ENCODE results near the gene NPHP4.

The NPHP4 gene

GRCh38 chr1:5877683-5878530, 114.3 kb downstream of the NPHP4 start:
- DNase-seq (ENCODE audit: low read depth in 2 of 2), result no peak

GRCh38 chr1:5877001-5877400, 115.2 kb downstream of the NPHP4 start:
- no peak for DNase-seq (ENCODE audit: low read depth in 2 of 2)

- no peak for DNase-seq (ENCODE audit: low read depth in 2 of 2)
Measured at GRCh38 chr1:5876094-5876650, 116.1 kb downstream of the NPHP4 start.

GRCh38 chr1:5875345-5875910, 116.8 kb downstream of the NPHP4 start:
- no peak for DNase-seq (ENCODE audit: low read depth in 2 of 2)

- no peak for DNase-seq (ENCODE audit: low read depth in 2 of 2)
Measured at GRCh38 chr1:5874416-5875110, 117.7 kb downstream of the NPHP4 start.

GRCh38 chr1:5873556-5873955, 118.7 kb downstream of the NPHP4 start:
- no peak for DNase-seq (ENCODE audit: low read depth in 2 of 2)

- no peak for DNase-seq (ENCODE audit: low read depth in 2 of 2)
Measured at GRCh38 chr1:5872886-5873285, 119.3 kb downstream of the NPHP4 start.

- DNase-seq (ENCODE audit: low read depth in 2 of 2), result no peak
Measured at GRCh38 chr1:5868931-5869500, 123.2 kb downstream of the NPHP4 start.

- DNase-seq (ENCODE audit: low read depth in 2 of 2), result no peak
Measured at GRCh38 chr1:5865774-5866173, 126.5 kb downstream of the NPHP4 start.

- no peak for DNase-seq (ENCODE audit: low read depth in 2 of 2)
Measured at GRCh38 chr1:5865056-5865455, 127.2 kb downstream of the NPHP4 start.

GRCh38 chr1:5864256-5864655, 128.0 kb downstream of the NPHP4 start:
- DNase-seq (ENCODE audit: low read depth in 2 of 2), result no peak

GRCh38 chr1:5863238-5863637, 129.0 kb downstream of the NPHP4 start:
- no peak for DNase-seq (ENCODE audit: low read depth in 2 of 2)

- no peak for DNase-seq (ENCODE audit: low read depth in 2 of 2)
Measured at GRCh38 chr1:5861871-5862825, 130.1 kb downstream of the NPHP4 start.

GRCh38 chr1:5860277-5860676, 131.9 kb downstream of the NPHP4 start:
- no peak for DNase-seq (ENCODE audit: low read depth in 2 of 2)

GRCh38 chr1:5859766-5860165, 132.5 kb downstream of the NPHP4 start:
- DNase-seq (ENCODE audit: low read depth in 2 of 2), result no peak

- DNase-seq (ENCODE audit: low read depth in 2 of 2), result no peak
Measured at GRCh38 chr1:5858844-5859407, 133.3 kb downstream of the NPHP4 start.

GRCh38 chr1:5858246-5858645, 134.0 kb downstream of the NPHP4 start:
- no peak for DNase-seq (ENCODE audit: low read depth in 2 of 2)

GRCh38 chr1:5857508-5858090, 134.6 kb downstream of the NPHP4 start:
- no peak for DNase-seq (ENCODE audit: low read depth in 2 of 2)

GRCh38 chr1:5857011-5857410, 135.2 kb downstream of the NPHP4 start:
- no peak for DNase-seq (ENCODE audit: low read depth in 2 of 2)

- DNase-seq (ENCODE audit: low read depth in 2 of 2), result no peak
Measured at GRCh38 chr1:5856246-5856815, 135.9 kb downstream of the NPHP4 start.

Measured in stimulated activated CD8-positive, alpha-beta memory T cell treated with anti-CD3 and anti-CD28 coated beads, Interleukin-7, amount 100 ng/mL, for 4 hours (primary cell).